D721Med (cell line): Measurements from ENCODE around the gene PCNT.
"Not testable (repeated sequence)": the region's sequence is repeated elsewhere in the genome, so short reads cannot be mapped to it uniquely, and the experiment has no call there.

Source experiments
- DNase-seq: peaks from one replicate; pipeline ENCODE4 v3.0.0; 2011; ENCODE audit warnings: low spot score; ENCODE audit not compliant: insufficient read length
- FAIRE-seq: peaks from 2 replicates; lab custom pipeline; 2011; peaks lifted over from hg19 to GRCh38; lab: Jason Lieb, UNC
- CTCF ChIP-seq: IDR thresholded peaks from 2 replicates; pipeline ENCODE4 v1.5.1; 2012; ENCODE audit warnings: mild to moderate bottlenecking, control low read depth; ENCODE audit not compliant: insufficient read depth; ENCODE audit errors: missing control alignments

The PCNT gene

GRCh38 chr21:46399129-46399528, 75.2 kb downstream of the PCNT start:
- TF ChIP-seq CTCF = no peak
- no peak for DNase-seq
- no peak for FAIRE-seq

DNA sequence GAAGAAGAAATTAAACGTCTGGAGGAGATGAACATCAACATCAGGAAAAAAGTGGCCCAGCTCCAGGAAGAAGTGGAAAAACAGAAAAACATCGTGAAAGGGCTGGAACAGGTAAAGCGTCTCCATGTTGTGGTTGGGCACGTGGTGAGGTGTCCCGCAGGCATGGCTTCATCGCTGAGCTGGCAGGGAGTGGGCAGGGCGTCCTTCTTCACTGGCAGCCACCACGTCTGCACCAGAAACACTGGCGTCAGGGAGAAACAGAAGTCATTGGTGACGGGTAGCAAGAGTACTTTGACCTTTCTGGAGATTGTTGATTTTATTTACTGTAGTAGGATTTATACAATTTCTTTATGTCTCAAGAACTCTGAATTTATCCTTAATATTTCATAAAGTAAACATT, 75.7 kb downstream of the PCNT start:
- DNase-seq = no peak
- TF ChIP-seq CTCF = no peak
- no peak for FAIRE-seq

- no peak for FAIRE-seq
- TF ChIP-seq CTCF = no peak
Measured at GRCh38 chr21:46401186-46401910, 77.4 kb downstream of the PCNT start.

GRCh38 chr21:46402421-46402820, 78.5 kb downstream of the PCNT start:
- TF ChIP-seq CTCF = no peak
- DNase-seq = no peak
- no peak for FAIRE-seq

More at GRCh38 chr21:46401186-46401910, 77.4 kb downstream of the PCNT start:
- DNase-seq = no peak

- not testable (repeated sequence) for DNase-seq, FAIRE-seq
Measured at GRCh38 chr21:46403234-46403811, 79.4 kb downstream of the PCNT start.

DNA sequence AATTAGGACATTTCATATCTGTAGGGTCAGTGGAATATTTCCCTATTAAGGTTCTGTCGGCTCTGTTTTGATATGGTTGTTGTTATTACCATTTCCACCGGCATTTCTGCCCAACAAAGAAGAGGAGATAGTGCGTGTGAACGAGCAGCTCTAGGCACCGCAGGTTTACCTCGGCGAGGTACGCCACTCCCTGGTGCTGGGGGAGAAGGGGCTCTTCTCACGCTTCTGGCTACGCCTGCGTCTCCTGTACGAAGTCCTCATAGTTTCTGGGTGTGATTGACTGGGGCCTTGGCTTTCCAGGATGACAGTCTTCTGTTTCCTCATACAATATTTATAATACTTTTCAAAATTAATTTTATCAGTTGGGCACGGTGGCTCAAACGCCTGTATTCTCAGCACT, 80.3 kb downstream of the PCNT start:
- TF ChIP-seq CTCF = no peak
- no peak for FAIRE-seq
- DNase-seq = no peak

DNA sequence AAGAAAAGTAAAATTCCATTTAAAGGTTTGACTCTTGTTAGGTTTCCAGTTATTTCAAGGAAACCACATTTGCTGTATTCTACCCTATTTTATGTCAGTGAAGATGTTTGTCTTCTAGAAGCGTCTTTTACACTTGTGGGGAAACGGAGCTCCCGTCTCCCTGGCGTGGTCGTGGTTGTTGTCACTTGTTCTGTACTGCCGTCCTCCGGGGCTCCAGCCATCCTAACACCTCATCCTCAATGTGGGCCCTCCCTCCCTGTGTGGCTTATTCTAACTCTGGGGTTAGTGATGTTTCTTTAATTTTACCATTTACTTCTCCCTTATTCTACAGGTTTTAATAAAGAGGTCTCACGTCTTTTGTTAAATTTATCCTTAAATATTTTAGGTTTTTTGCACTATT, 82.0 kb downstream of the PCNT start:
- TF ChIP-seq CTCF = no peak
- FAIRE-seq (no peak), DNase-seq (no peak)
